DMS153 treated with DMSO at 0.1 percent for 48 hours (cell line): ENCODE measurements around the gene ARHGAP28.
"Not testable (repeated sequence)": the region's sequence is repeated elsewhere in the genome, so short reads cannot be mapped to it uniquely, and the experiment has no call there.

Source experiments
- DNase-seq: peaks from one replicate; lab custom pipeline; 2025; ENCODE audit not compliant: unreplicated experiment; lab: John Stamatoyannopoulos, UW

Gene ARHGAP28

GRCh38 chr18:6775237-6775636 is 45.7 kb downstream of the ARHGAP28 start:
- DNase-seq, result no peak

DNA sequence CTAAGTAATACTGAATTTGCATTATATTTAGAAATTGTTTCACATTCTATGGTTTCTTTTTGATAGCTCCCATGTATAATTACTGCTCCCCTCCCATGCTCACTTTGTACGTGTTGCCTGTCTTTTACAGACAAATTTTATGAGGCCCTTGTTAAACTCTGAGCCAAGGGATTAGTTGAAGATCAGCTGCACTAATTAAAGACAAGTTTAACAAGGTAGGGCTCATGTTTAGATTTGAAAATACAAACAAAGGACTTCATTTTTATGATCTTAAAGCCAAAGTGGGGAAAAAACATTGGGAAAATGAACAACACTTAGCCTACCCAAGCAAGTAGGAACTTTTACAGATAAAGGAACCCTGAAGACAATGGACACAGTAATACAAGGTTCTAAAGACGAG is 46.2 kb downstream of the ARHGAP28 start:
- no peak for DNase-seq

DNA sequence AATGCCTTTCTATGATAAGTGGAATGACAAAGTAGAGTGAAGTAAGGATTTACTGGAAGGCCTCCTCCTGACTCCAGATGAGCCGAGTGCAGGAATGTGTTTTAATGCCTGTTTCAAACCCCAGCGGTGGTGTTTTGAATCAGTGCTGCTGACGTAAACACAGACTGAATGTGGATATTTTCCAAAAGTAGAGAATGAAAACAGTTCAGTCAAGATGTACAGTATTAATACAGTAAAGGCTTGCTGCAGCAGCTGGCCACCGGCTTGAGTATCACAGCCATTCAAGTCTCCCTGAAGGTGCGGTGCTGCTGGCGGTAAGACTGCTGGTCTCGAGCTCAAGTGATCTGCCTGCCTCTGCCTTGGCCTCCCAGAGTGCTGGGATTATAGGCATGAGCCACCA is 46.7 kb downstream of the ARHGAP28 start:
- no peak for DNase-seq

DNA sequence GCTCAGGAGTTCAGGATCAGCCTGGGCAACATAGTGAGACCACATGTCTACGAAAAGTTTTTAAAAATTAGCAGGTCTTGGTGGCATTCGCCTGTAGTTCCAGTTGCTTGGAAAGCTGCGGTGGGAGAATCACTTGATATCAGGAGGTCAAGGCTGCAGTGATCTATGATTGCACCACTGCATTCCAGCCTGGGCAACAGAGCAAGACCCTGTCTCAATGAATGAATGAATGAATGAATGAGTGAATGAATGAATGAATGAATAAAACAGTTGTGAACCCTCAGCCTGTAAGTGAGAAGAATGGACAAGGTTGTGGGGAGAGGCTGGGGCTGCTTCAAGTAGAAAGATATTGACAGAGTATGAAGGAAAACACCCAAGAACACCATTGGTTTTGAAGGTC is 48.0 kb downstream of the ARHGAP28 start:
- DNase-seq, result no peak

- no peak for DNase-seq
Measured at GRCh38 chr18:6778459-6779247, 49.1 kb downstream of the ARHGAP28 start.

- no peak for DNase-seq
Measured at GRCh38 chr18:6781142-6781714, 51.7 kb downstream of the ARHGAP28 start.

GRCh38 chr18:6781796-6782195 is 52.3 kb downstream of the ARHGAP28 start:
- DNase-seq, result no peak

- DNase-seq, result no peak
Measured at GRCh38 chr18:6782861-6783260, 53.3 kb downstream of the ARHGAP28 start.

- DNase-seq, result no peak
Measured at GRCh38 chr18:6784046-6784445, 54.5 kb downstream of the ARHGAP28 start.

GRCh38 chr18:6785001-6785400 is 55.5 kb downstream of the ARHGAP28 start:
- no peak for DNase-seq

GRCh38 chr18:6785411-6785810 is 55.9 kb downstream of the ARHGAP28 start:
- no peak for DNase-seq

DNA sequence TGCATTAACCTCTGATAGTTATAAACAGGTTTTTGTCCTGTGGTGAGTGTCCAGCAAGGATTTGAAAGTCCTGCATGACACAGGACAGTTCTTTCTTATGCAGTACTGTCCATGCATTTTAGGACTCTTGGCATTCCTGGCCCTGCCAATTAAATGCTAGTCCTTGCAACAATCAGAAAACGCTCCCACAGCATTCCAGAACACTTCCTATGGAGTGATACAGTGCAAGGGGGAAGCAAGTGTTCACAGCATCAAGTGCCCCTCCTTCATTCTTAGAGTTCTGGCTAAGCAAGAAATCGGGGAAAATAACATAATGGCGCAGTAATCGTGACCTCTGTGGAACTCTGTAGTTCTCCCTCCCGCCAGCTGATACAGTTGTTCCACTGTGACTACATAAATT is 62.9 kb downstream of the ARHGAP28 start:
- no peak for DNase-seq

DNA sequence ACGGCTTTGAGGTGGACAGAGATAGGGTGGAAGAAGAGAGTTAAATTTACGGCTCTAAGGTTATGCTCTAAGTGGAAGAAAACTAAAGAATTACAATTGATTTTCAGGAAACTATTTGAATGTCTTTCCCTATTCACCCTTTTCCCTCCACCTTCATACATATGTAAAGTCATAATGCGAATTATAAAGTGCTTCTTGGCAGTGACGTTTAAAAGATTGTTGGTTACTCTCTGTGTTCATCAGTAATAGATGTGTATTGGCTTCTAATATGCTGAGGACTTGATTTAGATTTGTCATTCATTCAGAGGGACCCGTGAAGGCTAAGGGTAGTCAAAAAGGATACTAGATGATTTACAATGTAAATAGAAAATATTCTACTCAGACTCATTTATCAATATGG is 63.9 kb downstream of the ARHGAP28 start:
- DNase-seq, result no peak

DNA sequence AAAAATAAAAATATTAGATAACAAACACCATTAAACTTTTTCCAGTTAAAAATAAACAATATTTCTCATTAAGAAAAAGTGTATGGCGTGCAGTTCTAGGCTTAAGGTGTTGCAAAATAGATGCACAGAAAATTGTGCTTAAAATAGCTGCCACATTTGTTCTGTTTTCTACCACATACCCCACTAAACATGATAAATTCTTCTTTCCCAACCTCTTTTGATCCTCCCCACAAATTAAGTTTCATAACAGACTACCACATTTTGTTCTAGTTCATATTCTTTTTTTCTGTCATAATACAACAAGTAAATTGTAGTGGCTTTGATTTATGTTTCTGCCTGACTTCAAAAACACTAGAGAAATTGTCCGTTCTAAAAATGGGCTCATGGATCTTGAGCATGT is 64.5 kb downstream of the ARHGAP28 start:
- no peak for DNase-seq

DNA sequence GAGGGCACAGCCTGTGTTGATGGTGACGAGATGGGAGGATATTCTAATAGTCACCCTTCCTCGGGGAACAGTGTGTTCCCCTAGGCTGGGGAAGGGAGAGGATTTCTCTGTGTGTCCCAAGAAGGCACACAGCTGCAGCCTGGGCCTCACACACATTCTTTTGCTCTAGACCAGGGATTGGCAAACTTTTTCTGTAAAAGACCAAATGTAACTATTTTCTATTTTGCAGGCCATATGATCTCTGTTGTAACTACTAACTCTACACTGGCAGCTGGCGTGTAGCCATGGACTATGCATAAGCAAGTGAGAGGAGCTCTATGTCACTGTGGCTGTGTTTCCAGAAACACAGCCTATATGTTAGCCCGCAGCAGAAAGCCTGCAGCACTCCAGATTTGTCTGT is 65.8 kb downstream of the ARHGAP28 start:
- no peak for DNase-seq

DNA sequence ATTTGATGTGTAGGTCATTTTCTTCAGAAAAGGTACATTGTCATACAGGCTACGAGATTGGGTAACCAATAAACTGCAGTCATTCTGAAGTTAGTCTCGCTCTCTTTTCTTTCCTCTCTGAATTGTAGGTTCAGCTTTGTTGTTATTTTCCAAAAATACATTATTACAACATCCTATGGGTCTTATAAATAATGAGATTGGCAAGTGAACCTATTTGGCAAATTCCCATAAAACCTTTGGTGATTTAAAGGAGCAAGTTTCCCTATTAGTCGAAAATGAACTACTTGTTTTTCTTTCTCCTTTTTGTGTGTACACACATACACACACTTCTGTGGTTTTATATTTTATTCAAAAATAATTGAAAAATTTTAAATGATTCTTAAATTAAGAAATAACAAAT is 67.0 kb downstream of the ARHGAP28 start:
- DNase-seq, result no peak

DNA sequence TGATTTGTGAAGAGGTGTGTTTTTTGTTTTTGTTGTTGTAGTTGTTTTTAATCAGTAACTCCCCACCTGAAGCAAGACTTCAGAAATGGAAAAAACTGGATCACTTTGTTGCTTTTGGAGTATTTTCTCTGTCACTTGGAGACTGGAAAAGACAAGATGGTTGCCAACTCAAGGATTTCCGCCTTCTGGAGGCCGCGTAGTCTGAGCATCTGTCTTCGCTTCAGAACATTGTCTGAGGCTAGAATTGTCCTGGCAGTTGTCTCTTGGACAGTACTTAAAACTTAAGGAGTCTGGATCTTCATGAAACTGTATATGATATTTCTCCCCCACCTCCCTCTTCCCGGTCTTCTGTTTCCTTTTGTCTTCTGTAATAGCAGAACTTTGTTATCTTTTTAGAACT is 67.7 kb downstream of the ARHGAP28 start:
- no peak for DNase-seq

DNA sequence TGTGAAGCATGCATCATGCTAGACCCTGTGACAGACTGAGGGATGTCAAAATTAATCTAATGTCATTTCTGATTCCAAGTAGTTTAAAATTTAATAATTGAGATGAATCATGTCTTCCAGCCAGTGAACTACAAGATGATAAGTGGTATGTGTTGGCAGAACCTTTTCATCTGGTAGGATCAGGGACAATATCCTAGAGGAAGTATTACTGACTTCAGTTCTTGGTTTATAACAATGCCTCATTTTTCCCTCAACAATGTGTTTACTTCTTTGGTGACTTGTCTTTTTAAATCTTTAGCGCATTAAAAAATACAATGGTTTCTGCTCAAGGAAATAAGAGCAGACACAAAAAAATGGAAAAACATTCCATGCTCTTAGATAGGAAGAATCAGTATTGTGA is 69.4 kb downstream of the ARHGAP28 start:
- no peak for DNase-seq

DNA sequence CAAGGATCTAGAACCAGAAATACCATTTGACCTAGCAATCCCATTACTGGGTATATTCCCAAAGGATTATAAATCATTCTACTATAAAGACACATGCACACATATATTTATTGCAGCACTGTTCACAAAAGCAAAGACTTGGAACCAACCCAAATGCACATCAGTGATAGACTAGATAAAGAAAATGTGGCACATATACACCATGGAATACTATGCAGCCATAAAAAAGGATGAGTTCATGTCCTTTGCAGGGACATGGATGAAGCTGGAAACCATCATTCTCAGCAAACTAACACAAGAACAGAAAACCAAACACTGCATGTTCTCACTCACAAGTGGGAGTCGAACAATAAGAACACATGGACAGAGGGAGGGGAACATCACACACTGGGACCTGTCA is 70.8 kb downstream of the ARHGAP28 start:
- not testable (repeated sequence) for DNase-seq

- no peak for DNase-seq
Measured at GRCh38 chr18:6807515-6808257, 78.2 kb downstream of the ARHGAP28 start.

DNA sequence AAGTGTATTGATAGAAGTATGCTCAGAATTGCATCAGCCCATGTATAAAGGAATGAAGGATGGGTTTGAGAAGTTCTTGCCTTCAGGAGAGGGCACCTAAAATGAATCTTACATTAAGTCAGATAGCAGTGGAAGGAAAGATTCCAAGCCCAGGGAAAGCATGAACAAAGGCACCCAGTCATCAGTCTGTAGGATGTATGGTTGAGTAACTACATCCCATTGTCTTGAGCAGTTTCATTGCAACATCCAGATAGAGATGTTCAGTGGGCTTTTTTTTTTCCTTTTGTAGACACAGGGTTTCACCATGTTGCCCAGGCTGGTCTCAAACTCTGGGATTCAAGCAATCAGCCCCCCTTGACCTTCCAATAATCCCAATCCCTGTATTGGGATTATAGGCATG is 80.7 kb downstream of the ARHGAP28 start:
- no peak for DNase-seq

GRCh38 chr18:6811816-6812215 is 82.3 kb downstream of the ARHGAP28 start:
- no peak for DNase-seq
